Stimulated activated CD8-positive, alpha-beta memory T cell treated with anti-CD3 and anti-CD28 coated beads, Interleukin-2, amount 100 ng/mL, for 48 hours (primary cell): ENCODE data around the gene THADA.

Experiments used
- DNase-seq, 2 donors: peaks; one replicate each; pipeline ENCODE4 v3.0.0-alpha.2; 2020; ENCODE audit warnings: low read depth in 2 of 2

THADA gene

DNA sequence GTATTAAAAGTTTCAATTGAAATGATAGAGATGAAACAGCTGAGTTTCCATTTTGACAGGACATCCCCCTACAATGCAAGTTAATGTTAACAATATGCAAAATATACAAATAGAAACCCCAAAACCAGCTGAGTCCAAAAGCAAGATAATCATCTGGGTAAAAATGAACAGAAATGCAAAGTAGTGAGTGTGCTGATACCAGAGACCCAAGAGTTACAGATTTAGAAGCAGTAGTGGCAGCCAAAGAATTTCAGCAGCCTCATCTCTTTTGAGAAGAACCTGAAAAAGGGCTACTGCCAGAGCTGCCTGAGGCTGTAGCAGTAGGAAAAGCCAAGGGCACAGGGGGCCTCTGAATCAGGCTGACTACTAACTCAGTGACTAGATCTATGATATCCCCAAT, 82.6 kb downstream of the THADA start:
- DNase-seq: no peak

- no peak for DNase-seq
These were observed 84.6 kb downstream of the THADA start for GRCh38 chr2:43511199-43511598.

DNA sequence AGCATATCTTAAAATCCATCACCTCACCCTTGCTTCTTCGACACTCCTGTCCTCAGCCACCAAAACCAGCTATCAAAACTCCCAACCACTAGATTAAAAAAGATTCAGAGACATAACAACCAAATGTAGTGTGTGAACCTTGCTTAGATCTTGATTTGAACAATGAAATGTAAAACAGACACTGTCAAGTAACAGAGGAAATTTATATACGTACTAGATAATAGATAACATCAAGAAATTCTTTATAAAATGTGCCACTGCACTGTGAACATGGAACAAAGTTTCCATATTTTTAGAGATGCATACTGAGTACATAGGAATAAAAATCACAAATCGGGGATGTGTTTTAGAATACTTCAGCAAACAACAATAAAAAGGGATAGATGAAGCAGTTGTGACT, 86.0 kb downstream of the THADA start:
- no peak for DNase-seq

DNA sequence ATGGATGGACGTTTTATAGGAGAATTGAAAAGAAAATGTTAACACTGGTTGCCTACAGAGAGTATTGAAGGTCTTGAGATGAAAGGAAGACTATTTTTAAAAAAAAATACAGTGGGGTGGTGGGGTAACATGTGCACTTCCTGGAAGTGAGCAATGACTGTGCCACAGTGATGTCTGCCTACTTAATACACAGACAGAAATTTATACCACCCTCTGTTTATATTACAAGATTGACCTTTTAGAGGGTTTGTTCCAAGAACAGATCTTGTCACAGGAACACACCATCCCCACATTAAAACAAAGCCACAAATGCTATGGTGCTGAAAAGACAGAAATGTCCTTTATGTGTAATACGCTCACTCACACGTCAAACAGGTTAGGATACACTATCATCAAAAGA, 87.6 kb downstream of the THADA start:
- no peak for DNase-seq

GRCh38 chr2:43507137-43507536, 88.7 kb downstream of the THADA start:
- DNase-seq: no peak

DNA sequence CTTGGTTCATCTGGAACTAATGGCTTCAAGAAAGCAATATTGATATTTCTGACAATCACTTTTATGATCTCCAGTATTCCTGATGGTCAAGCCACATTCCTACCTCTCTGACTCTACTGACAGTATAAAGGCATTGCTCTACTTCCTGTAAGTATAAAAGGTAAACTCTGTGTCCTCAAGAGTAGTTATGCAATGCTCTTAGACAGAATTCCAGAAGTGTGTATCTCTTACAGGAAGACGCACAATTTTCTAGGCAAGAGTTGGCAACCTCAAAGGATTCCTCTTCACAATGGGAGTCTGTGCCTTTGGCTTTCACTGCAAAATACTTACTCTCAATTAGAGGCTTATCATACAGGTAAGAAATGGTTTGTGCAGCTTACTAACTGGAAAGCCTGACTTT, 100.1 kb downstream of the THADA start:
- DNase-seq: no peak

DNA sequence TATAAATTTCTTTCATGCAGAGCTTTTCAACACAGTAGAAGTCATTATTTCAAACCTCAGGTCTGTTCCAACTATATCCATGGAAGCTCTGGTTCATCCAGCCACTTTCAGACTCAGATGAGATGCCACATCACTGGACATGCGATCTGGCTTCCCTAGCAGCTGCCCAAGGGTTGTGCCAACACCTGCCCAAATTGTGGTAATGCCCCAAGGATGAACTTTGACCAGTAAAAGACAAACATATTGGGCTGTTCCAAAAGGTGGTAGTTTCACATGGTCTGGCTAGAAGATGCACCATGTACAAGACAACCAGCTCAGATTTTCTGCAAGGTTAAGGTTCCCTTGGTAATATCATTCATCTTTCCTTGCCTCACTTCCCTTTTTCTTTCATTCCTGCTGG, 101.9 kb downstream of the THADA start:
- no peak for DNase-seq

DNA sequence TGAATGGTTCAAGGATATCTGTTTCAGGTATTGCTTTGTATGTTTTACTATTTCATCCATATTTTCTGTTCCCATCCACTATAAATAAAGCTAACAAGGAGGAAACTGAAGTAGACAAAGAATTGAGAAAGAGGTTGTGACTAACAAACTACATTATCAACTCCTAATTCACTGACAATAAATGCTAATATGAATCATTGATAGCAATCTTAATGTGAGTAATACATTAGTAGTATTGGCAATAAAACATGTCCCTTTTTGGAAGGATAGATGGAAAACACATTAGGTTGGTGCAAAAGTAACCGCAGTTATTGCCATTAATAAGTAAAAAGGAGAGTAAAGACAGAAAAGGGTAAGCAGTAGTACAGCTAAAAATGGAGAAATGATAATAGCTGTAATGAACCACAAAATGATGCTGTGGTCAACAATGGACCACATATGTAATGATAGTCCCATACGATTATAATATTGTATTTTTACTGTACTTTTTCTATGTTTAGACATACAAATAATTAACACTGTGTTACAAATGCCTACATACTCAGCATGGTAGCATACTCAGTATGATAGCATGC, 104.7 kb downstream of the THADA start:
- no peak for DNase-seq

- no peak for DNase-seq
These were observed 105.5 kb downstream of the THADA start for GRCh38 chr2:43490252-43490786.

DNA sequence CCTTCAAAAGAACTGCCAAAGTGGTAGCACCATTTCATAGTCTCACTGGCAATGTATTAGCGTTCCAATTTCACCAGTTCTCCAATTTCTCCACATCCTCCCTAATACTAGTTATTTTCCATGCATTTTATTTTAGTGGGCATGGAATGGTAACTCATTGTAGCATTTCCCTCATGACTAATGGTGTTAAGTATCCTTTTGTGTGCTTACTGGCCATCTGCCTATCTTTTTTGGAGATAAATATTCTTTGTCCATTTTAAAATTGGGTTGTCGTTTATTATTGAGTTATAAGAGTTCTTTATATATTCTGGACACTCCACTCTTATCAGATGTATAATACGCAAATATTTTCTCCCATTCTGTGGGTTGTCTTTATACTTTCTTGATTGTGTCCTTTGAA, 107.1 kb downstream of the THADA start:
- no peak for DNase-seq

GRCh38 chr2:43486603-43487002, 109.2 kb downstream of the THADA start:
- DNase-seq: no peak

- DNase-seq: no peak
These were observed 111.4 kb downstream of the THADA start for GRCh38 chr2:43484323-43484930.

- no peak for DNase-seq
These were observed 112.9 kb downstream of the THADA start for GRCh38 chr2:43482961-43483360.

DNA sequence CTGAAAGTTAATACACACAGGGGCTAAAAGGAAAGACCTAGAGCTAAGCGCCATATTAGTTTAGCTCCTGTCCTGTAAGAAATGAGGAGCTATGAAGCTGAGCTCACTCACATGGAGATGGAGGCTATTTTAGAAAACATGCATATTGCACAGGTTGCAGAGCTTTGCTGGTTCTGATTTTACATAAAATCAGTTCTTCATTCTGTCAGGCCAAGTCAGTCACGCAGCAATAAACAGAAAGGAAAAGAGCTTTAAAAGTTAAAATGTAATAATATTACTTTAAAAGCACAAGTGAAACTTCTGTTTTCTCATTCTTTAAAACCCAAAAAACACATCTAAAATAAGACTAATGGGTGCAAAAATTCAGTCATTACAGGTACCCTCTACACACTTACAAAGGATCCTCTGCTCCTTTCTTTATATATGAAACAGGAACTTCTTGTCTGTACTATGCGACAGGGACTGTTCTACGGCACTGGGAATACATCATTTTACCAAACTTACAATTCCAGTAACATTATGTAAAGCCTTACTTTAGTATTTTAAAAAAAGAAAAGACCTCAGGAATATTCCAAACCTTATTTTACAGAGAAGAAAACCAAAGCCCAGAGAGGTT, 113.8 kb downstream of the THADA start:
- no peak for DNase-seq

GRCh38 chr2:43480874-43481273, 115.0 kb downstream of the THADA start:
- DNase-seq: no peak

DNA sequence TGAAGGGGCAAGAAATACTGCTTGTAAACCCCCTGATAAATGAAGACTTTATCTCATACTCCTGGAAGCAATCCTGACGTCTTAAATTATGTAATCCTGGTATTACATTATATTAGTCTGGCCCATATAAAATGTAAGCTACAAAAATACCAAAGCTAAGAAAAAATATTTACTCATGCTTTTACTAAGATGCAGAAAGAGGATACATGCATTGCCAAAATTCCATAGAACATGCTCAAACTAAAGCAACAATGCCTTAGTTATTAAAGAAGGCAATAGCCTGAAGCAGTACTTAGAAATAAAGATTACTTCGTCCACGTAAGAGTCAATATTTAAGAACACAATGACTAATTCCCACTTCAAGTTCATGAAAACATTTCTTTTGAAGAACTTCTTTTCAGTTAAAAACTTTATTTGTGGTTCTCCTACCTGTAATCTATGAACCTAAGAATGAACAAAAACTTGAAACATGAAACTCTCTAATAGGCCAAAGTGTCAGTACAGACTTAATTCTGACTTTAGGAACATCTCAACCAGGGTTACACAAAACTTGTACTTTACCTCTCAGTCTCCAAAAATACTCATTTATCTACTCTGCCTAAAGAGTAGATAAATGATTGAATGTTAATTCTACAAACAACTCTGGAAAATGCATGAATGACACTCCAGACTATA, 117.3 kb downstream of the THADA start:
- DNase-seq: no peak

DNA sequence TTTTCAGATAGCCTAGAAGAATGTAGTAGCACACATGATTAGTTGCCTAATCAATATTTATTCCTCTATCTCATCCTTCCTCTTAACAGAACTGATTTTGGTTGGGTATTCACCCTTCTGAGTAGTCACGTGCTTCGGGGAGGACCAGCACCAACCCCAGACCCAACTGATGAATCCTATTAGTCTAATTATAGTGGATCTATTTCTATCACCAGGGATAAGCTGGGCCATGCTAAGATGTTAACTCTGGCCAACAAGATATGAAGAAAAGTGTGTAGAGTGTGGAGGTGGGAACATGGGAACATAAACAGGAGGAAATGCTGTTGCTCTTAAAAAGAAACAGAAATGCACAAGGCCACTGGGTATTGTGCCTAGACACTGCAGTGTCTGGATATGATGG, 119.9 kb downstream of the THADA start:
- no peak for DNase-seq

DNA sequence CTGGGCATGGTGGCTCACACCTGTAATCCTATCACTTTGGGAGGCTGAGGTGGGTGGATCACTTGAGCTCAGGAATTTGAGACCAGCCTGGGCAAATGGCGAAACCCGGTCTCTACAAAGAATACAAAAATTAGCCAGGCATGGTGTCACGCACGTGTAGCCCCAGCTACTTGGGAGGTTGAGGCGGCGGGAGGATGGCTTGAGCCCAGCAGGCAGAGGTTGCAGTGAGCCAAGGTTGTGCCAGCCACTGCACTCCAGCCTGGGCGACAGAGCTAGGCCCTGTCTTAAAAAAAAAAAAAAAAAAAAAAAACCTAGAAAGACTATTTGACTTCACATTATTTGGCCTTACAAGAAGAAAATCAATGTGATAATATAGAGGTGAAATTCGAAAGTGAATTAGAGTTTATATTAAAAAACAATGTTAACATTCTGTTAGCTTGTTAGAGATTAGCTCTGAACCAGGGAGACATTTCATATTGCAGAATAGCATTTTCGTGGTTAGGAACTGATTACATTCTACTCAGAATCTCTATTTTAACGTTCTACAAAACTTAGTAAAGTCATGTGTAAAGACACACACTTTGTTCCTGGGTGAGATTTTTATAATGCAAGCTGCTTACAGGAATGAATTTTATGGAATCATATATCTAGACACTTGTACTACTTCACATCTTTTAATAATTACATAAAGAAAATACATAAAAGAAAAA, 120.5 kb downstream of the THADA start:
- no peak for DNase-seq

DNA sequence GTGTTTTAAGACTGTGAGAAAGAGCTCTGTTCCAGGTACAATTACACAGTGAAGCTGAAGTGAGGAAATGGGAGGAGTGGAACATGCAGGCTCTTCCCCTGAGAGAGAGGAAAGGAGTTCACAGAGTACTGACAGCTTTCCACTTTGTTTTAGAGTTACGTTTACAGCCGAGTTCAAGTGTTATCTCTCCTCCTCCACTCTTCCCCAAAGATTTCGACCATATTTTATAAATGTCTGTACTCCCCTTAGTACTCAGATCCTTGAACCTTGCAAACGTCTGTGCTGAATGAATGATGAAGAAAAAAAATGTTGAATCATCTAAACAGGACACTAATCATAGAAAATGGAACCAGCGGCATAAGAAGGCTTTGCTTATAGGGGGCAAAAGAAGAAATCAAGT, 121.6 kb downstream of the THADA start:
- DNase-seq: no peak

GRCh38 chr2:43473767-43474166, 122.1 kb downstream of the THADA start:
- DNase-seq: no peak

- DNase-seq: no peak
These were observed 123.2 kb downstream of the THADA start for GRCh38 chr2:43472527-43473194.

DNA sequence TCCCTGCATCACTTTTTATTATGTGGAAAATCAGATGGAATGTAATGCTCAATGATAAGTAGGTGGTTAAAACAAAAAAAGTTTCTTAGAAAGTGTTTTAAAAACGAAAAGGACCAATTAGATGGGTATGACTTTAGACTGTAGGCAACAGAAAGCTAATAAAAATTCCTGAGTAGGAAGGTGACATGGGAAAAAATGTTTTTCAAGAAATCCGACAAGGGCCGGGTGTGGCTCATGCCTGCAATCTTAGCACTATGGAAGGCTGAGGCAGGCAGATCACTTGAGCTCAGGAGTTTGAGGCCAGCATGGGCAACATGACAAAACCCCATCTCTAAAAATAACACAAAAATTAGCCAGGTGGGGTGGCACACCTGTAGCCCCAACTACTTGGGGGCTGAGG, 126.1 kb downstream of the THADA start:
- DNase-seq: no peak
